ENCODE measurements around the gene PPP1R14B.
A peak's percentile ranks its signal among the peaks of the same experiment; 100 is the strongest.

PPP1R14B gene

DNA sequence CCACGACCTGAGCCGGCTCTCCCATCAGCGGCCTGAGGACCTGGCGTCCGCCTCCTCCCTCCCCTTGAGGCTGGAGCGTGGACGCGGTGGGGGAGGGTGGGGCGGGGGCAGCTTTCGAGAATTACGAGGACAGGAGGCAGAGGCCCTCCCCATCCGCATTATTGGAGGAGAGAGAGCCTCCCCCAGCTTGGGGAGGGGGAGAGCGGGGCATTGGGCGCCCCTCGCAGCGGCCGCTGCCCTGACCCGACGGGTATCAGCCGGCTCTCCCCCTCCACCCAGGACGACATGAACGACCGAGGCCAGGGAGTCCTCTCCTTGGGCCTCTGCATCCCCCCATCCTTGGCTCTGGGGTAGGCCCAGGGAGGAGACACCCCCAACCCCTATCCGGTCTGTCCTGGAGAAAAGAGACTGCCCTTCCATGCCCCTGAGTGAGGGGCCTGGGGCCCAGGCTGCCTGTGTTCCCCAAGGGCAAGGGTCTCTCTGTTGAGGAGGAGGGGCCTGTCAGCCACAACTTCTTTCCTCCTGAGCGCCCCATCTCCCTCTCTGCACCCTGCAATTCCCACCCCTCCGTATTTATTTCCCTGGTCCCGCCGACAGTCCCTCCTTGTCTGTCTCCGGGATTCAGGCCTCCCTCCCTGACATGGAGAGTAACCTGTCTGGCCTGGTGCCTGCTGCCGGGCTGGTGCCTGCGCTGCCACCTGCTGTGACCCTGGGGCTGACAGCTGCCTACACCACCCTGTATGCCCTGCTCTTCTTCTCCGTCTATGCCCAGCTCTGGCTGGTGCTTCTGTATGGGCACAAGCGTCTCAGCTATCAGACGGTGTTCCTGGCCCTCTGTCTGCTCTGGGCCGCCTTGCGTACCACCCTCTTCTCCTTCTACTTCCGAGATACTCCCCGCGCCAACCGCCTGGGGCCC, 39.4 kb upstream of the PPP1R14B start:
- Mint-ChIP-seq H3K27ac (peak overlapping the region; percentile 72), H3K36me3 (no peaks in the 10 kb centered on the region), H3K4me1 (ENCODE audit: low read depth) (peaks cover 19% of the 10 kb centered on the region), H3K27me3 (peaks cover 5% of the 10 kb centered on the region), H3K4me3 (peak overlapping the region; percentile 78), H3K9me3 (ENCODE audit: low read depth) (no peaks in the 10 kb centered on the region)

DNA sequence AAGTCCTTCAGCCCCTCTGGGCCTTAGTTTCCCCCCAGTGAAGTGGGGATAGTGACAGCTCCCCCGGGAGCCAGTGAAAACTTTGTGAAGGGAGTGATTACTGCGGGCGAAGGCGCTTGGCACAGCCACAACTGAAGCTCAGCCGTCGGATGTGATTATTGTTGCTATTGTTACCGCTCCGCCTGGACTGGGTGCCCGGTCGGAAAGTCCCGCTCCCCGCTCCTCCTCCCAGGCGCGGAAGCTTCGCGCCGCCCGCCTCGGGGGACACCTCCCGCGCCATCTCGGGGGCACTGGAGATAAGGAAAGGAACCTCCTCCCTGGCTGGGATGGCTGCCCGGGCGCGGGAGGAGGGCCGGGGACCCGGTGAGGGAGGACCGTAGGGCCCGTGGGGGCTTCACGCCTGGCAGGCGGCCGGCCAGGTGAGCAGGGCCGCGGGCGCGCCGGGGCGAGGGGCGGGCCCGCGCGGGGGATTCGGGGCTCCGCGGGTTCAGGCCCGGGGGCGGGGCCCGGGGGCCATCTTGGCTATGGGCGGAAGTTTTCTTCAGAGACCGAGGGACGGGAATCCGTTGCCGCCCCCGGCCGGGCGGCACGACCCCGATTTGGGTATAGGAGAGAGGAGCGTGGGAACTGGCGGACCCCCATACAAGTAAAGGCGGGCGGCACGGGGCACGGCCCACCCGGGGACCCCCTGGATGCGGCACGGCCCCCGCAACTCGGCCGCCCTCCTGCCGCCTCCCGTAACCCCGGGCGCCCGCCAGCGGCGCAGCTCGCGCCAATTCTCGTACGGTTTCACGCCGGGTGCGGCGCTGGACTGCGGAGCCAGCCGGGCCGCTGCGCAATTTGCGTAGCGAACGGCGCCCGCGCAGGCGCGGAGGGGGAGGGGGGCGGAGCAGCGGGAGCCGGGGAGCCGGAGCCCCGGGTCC, 38.5 kb upstream of the PPP1R14B start, which contains the start of gene GPR137:
TSS of gene GPR137 (plus strand) at position 887 of the 923 bp plus-strand sequence. CDS start 677 bp downstream, outside the sequence.
- H3K36me3 Mint-ChIP-seq, result no peaks in the 10 kb centered on the region
- no peaks in the 10 kb centered on the region for H3K27me3 Mint-ChIP-seq
- H3K9me3 Mint-ChIP-seq (ENCODE audit: low read depth), result no peaks in the 10 kb centered on the region
- peak within 1 kb of the TSS; percentile 87 for H3K27ac Mint-ChIP-seq
- H3K4me3 Mint-ChIP-seq, result peak within 1 kb of the TSS; percentile 86
- H3K4me1 Mint-ChIP-seq (ENCODE audit: low read depth), result peaks cover 15% of the 10 kb centered on the region

DNA sequence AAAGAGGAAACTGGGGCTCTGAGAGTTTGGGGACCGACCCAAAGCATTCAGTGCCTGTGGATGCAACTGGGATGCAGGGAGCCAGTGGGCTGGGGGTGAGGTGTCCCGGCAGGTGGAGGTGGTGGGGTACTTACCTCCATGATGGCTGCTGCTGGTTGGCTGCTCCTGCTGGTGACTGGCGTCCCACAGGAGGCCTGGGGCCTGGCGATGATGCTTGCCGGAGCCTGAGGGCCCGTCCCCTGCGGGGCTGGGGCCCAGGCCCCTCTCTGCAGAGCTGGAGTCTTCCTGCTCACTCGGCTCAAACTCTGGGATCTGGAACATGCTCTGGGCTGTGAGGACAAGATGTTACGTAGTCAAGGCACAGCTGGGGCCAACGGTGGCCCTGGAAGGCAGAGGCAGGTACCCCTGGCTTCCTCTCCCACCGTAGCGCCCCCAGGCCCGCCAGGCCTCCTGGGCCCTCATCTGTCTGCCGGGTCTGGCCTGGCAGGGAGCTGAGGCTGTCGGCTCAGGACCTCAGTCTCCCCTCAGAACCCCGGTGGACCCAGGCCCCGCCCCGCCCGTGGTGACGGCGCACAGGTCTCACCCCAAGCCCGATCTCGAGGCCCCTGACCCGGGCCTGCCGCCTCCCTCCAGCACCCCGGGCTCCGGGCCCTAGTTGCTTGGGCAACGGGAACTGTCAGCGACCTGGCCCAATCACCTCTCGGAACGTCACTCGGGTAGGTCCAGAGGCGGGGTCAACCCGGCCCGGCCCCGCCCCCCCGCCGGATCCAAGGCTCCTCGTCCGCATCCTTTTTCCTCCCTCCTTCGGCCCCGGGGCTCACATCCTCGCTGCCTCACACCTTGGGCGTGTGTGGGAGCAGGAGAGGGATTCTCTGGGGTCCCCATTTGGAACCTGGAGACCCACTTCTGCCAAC, 37.6 kb upstream of the PPP1R14B start, which contains the start of gene BAD:
TSS of gene BAD (minus strand) at position 618 of the 914 bp plus-strand sequence. CDS start at position 321, 297 bp downstream.
- Mint-ChIP-seq H3K9me3 (ENCODE audit: low read depth) (no peaks in the 10 kb centered on the region), H3K36me3 (no peaks in the 10 kb centered on the region), H3K27ac (peak within 1 kb of the TSS; percentile 87), H3K4me1 (ENCODE audit: low read depth) (peaks cover 15% of the 10 kb centered on the region), H3K27me3 (no peaks in the 10 kb centered on the region), H3K4me3 (peak within 1 kb of the TSS; percentile 86)

DNA sequence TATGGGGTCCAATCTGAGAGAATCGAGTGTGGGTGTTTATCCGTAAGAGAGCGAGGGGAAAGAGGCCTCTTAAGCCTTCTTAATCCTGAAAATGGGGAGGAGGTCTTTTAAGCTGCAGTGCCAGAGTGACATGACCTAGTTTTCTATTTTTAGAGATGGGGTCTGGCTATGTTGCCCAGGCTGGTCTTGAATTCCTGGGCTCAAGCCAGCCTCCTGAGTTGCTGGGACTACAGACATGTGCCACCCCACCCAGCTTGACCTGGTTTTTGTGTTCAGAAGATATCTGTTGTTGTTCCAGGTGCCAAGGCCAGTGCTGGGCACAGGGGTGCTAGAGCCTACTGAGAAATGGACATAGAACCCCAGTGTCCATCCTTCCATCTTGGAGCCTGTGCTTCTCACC, 36.3 kb upstream of the PPP1R14B start:
- H3K36me3 Mint-ChIP-seq, result peaks cover 3% of the 10 kb centered on the region

DNA sequence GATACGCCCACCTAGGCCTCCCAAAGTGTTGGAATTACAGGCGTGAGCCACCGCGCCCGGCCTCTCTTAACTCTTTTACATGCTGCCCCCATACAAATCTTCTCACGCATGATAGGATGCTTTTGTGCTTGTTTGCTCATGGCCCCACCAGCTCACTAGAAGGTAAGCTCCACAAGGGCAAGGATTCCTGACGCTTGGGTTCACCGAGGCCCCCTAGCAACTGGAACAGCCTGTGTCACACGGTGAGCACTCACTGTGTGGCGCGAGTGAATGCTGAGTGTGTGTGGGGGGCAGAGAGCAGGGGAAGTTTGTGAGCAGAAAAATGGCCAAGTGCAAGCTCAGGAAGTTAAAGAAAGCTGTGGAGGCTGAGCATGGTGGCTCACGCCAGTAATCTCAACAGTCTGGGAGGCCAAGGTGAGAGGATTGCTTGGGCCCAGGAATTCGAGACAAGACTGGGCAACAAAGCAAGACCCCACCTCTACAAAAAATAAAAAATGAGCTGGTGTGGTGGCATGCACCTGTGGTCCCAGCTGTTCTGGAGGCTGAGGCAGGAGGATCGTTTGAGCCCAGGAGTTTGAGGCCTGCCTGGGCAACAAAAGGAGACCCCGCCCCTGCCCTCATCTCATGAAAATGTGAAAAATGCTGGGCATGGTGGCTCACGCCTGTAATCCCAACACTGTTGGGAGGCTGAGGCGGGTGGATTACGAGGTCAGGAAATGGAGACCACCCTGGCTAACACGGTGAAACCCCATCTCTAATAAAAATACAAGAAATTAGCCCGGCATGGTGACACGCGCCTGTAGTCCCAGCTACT, 35.4 kb upstream of the PPP1R14B start:
- Mint-ChIP-seq H3K27ac (no peak overlapping the region), H3K4me1 (ENCODE audit: low read depth) (peaks cover 15% of the 10 kb centered on the region), H3K27me3 (no peaks in the 10 kb centered on the region), H3K9me3 (ENCODE audit: low read depth) (no peaks in the 10 kb centered on the region), H3K36me3 (peaks cover 3% of the 10 kb centered on the region), H3K4me3 (no peak overlapping the region)

More for the DNA sequence above, 36.3 kb upstream of the PPP1R14B start:
- peak overlapping the region; percentile 30 for H3K4me3 Mint-ChIP-seq
- H3K27me3 Mint-ChIP-seq, result no peaks in the 10 kb centered on the region
- peaks cover 15% of the 10 kb centered on the region for H3K4me1 Mint-ChIP-seq (ENCODE audit: low read depth)
- no peak overlapping the region for H3K27ac Mint-ChIP-seq
- H3K9me3 Mint-ChIP-seq (ENCODE audit: low read depth), result no peaks in the 10 kb centered on the region

DNA sequence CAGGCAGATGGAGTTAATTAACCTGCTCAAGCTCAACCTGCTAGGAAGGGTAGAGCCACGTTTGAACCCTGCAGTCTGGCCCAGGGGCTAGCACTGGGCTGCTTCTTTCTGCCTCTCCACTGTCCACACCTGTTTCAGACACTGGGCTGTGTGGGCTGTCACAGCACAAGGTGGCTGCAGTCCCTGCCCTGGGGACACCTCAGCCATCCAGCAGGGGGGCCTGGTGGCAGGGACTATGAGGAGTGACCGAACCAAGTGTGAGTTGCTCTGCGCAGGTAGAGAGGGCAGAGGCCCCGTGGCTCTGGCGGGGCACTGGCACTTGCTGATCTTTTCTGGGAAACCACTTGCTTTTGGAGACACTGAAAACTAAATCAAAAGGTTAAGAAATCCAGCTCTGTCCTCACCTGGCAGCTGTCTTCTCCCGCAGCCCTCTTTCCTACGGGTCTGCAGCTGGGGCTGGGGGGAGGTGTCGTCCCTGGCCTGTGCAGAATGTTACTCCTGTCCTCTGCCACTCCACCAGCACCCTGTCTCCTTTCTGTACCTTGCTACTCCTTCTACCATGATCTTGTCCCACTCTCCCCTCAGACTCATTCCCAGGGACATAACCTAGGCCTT, 31.9 kb upstream of the PPP1R14B start:
- H3K36me3 Mint-ChIP-seq, result peaks cover 3% of the 10 kb centered on the region
- no peaks in the 10 kb centered on the region for H3K27me3 Mint-ChIP-seq
- H3K4me3 Mint-ChIP-seq, result no peak overlapping the region
- H3K9me3 Mint-ChIP-seq (ENCODE audit: low read depth), result no peaks in the 10 kb centered on the region
- H3K27ac Mint-ChIP-seq, result no peak overlapping the region
- peaks cover 4% of the 10 kb centered on the region for H3K4me1 Mint-ChIP-seq (ENCODE audit: low read depth)

DNA sequence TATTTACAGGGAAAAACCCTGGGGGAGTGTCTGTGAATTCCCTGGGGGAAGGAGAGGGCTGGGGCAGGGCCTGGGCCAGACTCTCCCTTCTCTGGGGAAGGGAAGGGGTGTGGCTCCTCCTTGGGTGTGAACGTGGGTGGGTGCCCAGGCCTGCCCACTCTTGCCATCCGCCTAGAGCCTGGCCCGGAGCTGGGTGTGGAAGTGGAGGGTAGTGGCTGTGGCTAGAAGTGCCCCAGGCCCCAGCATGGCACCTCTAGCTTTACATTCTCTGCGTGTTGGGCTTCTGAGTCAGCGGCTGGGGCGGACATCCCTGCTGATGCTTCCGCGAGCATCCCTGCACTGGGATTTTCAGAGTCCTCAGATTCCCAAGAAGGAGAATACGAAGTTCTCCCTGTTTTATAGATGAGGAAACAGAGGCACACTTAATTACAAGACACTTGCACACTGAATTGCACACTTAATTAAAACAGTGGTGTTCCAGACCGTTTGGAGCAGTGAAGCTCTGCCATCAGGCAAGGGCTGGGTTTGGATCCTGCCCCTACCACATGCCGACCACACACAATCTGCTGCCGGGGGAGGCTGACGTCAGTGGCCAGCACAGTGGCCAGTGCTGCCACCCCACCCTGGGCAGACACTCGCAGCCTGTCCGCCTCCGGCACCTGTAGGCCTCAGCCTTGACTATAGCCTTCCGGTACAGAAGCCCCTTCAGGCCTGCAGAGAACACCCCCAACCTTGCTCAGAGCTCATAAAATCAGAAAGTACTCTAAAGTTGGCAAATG, 30.1 kb upstream of the PPP1R14B start:
- Mint-ChIP-seq H3K4me1 (ENCODE audit: low read depth) (peaks cover 3% of the 10 kb centered on the region), H3K27ac (no peak overlapping the region), H3K4me3 (no peak overlapping the region), H3K27me3 (no peaks in the 10 kb centered on the region), H3K36me3 (peaks cover 3% of the 10 kb centered on the region), H3K9me3 (ENCODE audit: low read depth) (no peaks in the 10 kb centered on the region)

DNA sequence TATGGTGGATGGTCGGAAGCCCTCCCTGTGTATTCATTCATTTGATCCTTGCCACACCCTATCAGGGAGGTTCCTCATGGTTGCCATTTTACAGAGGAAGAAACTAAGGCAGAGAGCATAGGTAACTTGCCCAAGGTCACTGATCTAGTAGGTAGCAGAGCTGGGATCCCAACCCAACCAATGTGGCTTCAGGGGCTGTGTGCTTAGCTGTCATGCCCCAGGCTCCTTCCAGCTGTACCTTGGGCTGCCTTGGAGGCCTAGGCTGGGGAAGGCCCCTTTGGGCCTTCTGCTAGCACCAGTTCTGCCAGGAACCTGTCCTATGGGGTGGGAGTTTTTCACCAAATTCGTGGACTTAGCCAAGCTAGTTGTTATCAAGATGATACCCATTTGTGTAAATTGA, 29.1 kb upstream of the PPP1R14B start:
- no peak overlapping the region for H3K4me3 Mint-ChIP-seq
- H3K36me3 Mint-ChIP-seq, result peaks cover 3% of the 10 kb centered on the region
- H3K27ac Mint-ChIP-seq, result no peak overlapping the region
- no peaks in the 10 kb centered on the region for H3K9me3 Mint-ChIP-seq (ENCODE audit: low read depth)
- H3K27me3 Mint-ChIP-seq, result no peaks in the 10 kb centered on the region
- H3K4me1 Mint-ChIP-seq (ENCODE audit: low read depth), result peaks cover 3% of the 10 kb centered on the region

DNA sequence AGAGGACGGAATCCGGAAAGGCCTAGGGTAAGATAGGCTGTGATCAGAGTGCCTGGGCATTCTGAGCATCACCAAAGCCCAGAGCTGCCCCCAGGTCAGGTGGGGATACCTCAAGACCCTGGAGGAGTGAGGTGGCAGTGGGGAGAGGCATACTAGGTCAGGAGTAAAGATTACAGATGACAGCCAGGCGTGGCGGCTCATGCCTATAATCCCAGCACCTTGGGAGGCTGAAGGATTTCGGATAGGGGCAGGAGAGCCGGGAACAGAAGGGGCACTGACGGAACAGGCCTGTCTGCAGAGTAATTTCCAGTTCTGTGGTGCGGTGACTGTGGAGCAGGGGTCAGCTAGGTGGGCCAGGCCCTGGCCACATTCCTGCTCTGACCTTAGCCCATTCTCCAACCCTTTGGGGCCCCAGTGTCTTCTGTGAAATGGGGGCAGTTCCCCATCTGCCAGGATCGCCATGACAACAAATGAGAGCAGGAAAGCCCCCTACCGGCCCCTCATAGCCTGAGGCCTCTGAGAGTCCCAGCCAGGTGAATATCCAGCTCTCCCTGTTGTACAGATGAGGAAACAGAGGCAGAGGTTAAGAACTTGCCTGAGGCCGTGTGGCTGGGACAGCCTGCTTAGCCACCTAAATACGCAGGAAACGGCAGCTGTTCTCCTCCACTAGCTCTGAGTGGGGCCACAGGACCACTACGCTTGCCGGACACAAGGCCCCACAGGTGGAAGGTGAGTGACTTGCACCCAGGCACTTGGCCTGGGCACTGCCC, 28.5 kb upstream of the PPP1R14B start:
- Mint-ChIP-seq H3K4me3 (no peak overlapping the region), H3K9me3 (ENCODE audit: low read depth) (no peaks in the 10 kb centered on the region), H3K27ac (no peak overlapping the region), H3K4me1 (ENCODE audit: low read depth) (peaks cover 3% of the 10 kb centered on the region), H3K27me3 (no peaks in the 10 kb centered on the region), H3K36me3 (peaks cover 3% of the 10 kb centered on the region)

DNA sequence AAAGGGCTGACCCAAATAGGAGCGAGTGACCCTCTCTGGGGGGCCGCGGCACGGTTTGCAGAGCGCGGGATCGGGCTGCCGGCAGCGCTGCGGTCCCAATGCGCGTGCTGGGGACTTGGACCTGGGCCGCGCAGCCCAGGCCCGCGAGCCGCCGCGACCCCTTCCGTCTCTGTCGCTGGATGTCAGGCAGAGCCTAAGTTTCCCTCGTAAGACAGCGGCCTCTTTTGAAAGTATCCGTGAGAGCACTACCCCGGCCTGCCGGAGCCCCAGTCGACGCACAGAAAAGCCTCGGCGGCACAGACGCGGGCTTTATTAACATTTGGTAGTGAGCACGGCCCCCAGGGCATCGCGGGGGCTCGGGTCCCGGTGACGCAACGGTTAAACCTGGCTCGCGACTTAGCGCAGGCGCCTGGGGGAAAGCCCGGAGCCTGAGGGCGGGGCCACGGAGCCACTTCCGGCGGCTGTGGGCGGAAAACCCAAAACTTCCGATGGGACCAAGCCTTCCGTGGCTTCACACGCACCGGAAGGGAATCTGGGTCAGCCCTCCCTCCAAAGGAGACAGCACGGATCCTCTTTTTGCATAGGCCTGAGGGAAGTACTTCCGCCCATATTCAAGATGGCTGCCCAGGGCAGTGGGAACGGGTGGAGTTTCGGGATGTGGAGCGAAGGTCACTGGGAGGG, 22.9 kb upstream of the PPP1R14B start:
- Mint-ChIP-seq H3K36me3 (peaks cover 2% of the 10 kb centered on the region), H3K9me3 (ENCODE audit: low read depth) (no peaks in the 10 kb centered on the region), H3K27me3 (no peaks in the 10 kb centered on the region), H3K4me3 (peak overlapping the region; percentile 98), H3K4me1 (ENCODE audit: low read depth) (peaks cover 17% of the 10 kb centered on the region), H3K27ac (peak overlapping the region; percentile 96)

DNA sequence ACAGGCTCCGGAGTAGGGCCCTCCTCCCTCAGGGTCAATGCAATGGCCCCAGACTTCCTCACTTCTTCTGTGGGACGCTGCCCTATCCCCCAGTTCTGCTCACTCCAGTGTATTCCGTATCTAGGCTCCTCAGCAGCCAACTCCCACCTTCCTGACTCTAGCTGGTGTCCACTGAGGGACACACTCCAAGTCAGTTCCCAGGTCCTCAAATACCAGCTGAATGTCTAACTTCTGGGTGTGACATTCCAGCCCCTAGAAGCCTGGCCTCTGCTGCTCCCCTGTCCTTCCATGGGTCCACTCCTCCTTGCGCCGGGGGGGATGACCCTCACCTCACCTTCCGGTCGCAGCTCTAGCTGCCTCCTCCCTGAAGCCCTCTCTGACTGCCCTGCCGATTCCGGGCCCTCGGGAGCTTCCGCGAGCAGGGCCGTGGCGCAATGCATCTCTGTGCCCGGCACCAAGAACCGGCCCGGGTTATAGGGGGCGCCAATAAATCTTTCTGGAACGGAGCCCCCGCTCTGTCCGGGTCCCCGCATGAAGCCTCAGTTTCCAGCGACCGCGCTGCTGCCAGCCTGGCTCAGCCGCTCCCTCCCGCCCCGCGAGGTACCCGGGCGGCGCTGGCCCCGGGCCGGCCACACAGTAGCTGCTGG, 22.3 kb upstream of the PPP1R14B start:
- peaks cover 2% of the 10 kb centered on the region for H3K36me3 Mint-ChIP-seq
- H3K4me1 Mint-ChIP-seq (ENCODE audit: low read depth), result peaks cover 17% of the 10 kb centered on the region
- no peaks in the 10 kb centered on the region for H3K27me3 Mint-ChIP-seq
- peak overlapping the region; percentile 98 for H3K4me3 Mint-ChIP-seq
- H3K9me3 Mint-ChIP-seq (ENCODE audit: low read depth), result no peaks in the 10 kb centered on the region
- H3K27ac Mint-ChIP-seq, result peak overlapping the region; percentile 96

Data from activated naive CD8-positive, alpha-beta T cell (primary cell).